ENCODE data around the gene NPR1. TPM values are rescaled to one million over a fixed set of nuclear protein-coding genes. Genes with fewer than 3 reads are reported as not detected.
"Not testable (repeated sequence)": the region's sequence is repeated elsewhere in the genome, so short reads cannot be mapped to it uniquely, and the experiment has no call there.

The NPR1 gene
- total RNA-seq, 1 donor: 3.9 TPM

- H3K4me3 ChIP-seq (ENCODE audit: low read depth, low read length): no peak overlapping the region
- TF ChIP-seq CTCF (IDR thresholded peaks at IDR 0.05; ENCODE audit: insufficient read depth, low read depth, low read length): no peak
- DNase-seq (ENCODE audit: low read depth): peak; percentile 76
These were observed 19.8 kb downstream of the NPR1 start for GRCh38 chr1:153698020-153698922.

DNA sequence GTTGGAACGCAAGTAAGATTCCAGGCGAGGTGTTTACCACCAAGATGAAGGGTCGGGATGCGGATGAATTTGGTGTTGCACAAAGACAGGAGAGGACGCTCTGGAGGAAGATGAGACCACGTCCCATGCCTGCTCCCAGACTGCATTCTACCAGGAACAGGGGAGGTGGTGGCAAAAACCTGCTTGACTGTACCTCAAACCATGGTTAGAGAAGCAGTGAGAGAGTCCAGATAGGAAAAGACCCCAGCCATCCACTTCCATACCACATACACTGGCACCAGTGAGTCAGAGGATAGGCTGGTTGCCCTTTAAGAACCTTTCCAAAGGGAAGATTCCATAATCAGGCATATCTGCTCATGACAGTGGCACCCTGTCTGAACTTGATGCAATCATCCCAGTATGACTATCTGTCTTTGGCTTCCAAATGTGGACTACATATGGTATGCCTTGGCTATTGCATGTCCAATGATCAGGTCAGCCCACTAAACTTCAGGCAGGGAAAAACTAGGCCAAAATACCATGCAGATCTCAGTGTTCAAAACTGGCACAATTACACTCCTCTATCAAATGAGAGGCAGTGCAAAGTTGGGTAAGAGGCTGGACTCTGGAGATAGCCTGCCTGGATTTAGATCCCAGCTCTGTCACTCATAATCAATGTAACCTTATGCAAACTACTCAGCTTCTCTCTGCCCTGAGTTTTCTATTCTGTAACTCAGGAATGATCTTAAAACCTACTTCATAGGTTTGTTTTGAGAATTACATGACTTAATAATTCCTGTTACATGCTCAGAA is 20.6 kb downstream of the NPR1 start:
- peak; percentile 61 for DNase-seq (ENCODE audit: low read depth)
- TF ChIP-seq CTCF (IDR thresholded peaks at IDR 0.05; ENCODE audit: insufficient read depth, low read depth, low read length): no peak
- no peak overlapping the region for H3K4me3 ChIP-seq (ENCODE audit: low read depth, low read length)

DNA sequence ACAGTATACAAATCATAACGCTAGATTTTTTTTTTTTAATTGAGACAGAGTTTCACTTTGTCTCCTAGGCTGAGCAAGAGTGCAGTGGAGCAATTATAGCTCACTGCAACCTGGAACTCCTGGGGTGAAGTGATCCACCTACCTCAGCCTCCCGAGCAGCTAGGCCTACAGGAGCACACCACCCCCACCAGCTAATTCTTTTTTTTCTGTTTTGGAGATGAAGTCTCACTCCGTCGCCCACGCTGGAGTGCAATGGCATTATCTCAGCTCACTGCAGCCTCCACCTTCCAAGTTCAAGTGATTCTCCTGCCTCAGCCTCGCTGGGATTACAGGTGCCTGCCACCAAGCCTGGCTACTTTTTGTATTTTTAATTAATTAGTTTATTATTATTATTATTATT is 21.3 kb downstream of the NPR1 start:
- no peak for TF ChIP-seq CTCF (IDR thresholded peaks at IDR 0.05; ENCODE audit: insufficient read depth, low read depth, low read length)
- DNase-seq (ENCODE audit: low read depth): no peak
- H3K4me3 ChIP-seq (ENCODE audit: low read depth, low read length): no peak overlapping the region

DNA sequence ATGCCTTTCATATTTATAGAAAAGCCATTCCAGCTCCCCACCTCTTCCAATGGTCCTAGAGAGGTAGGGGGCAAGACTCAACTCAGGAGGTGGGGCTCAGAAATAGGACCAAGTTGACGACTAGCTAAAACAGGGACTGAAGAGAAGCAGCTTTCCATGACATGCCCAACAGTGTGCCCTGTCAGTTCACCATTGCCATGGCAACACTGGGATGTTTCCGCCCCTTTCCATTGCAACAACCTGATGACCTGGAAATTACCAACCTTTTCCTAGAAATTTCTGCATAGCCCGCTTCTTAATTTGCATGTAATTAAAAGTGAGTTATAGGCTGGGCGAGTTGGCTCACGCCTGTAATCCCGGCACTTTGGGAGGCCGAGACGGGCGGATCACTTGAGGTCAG is 27.0 kb downstream of the NPR1 start:
- H3K4me3 ChIP-seq (ENCODE audit: low read depth, low read length): no peak overlapping the region
- TF ChIP-seq CTCF (IDR thresholded peaks at IDR 0.05; ENCODE audit: insufficient read depth, low read depth, low read length): no peak
- DNase-seq (ENCODE audit: low read depth): no peak

DNA sequence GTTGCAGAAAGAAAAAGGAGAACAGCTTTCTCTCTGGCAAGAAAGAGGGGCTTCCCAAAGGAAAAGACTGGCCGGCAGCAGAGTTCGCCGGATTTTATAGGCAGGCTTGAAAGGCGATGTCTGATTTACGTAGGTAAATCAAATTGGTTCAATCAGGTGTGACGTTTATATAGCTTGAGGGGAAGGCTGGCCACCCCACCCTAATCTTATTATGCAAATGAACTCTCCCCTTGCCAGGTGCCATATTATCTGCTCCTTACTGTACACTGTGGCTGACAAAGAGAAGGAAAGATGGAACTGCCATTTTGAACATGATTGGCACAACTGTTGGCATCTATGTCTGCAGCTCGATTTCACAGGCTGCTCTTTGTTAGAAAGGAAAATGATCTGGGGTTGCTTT is 32.5 kb downstream of the NPR1 start:
- TF ChIP-seq CTCF (IDR thresholded peaks at IDR 0.05; ENCODE audit: insufficient read depth, low read depth, low read length): no peak

DNA sequence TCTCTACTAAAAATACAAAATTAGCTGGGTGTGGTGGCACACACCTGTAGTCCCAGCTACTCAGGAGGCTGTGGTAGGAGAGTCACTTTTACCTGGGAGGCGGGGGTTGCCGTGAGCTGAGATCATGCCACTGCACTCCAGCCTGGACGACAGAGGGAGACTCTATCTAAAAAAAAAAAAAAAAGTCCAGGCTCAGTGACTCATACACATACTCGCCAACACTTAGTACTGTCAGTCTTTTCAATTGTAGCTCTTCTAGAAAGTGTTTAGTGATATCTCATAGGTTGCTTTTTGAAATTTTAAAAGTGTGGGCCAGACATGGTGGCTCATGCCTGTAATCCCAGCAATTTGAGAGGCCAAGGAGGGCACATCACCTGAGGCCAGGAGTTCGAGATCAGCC is 37.7 kb downstream of the NPR1 start:
- not testable (repeated sequence) for H3K4me3 ChIP-seq (ENCODE audit: low read depth, low read length); DNase-seq (ENCODE audit: low read depth)

More for the DNA sequence above, 32.5 kb downstream of the NPR1 start:
- no peak for DNase-seq (ENCODE audit: low read depth)
- H3K4me3 ChIP-seq (ENCODE audit: low read depth, low read length): no peak overlapping the region

DNA sequence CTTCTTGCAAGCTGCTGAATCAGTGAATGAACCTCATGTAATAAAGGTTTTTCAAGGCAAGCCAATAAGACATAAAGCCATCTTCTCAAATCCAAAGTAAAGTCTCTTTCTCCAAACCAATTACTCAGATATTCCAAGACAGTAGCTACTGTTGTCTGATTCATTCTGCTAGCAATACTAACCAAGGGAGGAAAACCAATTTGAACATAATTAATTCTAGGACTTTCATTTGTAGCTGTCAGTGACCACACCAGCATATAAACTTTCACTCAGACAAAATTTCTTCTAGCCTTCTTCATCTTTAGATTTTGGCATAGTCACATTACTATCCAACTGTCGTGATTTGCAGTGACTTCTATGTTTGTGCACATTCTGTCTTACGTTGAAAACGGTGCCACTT is 38.8 kb downstream of the NPR1 start:
- TF ChIP-seq CTCF (IDR thresholded peaks at IDR 0.05; ENCODE audit: insufficient read depth, low read depth, low read length): no peak
- H3K4me3 ChIP-seq (ENCODE audit: low read depth, low read length): no peak overlapping the region
- DNase-seq (ENCODE audit: low read depth): no peak
